Measurements from ENCODE around the gene RIPK1. TPM values are rescaled to one million over a fixed set of nuclear protein-coding genes. Genes with fewer than 3 reads are reported as not detected.
A peak's percentile ranks its signal among the peaks of the same experiment; 100 is the strongest.

Gene RIPK1
- polyA plus RNA-seq, 2 of the 4 experiments (the other 2 are of a cell fraction) = 10.6 to 14.3 TPM

DNA sequence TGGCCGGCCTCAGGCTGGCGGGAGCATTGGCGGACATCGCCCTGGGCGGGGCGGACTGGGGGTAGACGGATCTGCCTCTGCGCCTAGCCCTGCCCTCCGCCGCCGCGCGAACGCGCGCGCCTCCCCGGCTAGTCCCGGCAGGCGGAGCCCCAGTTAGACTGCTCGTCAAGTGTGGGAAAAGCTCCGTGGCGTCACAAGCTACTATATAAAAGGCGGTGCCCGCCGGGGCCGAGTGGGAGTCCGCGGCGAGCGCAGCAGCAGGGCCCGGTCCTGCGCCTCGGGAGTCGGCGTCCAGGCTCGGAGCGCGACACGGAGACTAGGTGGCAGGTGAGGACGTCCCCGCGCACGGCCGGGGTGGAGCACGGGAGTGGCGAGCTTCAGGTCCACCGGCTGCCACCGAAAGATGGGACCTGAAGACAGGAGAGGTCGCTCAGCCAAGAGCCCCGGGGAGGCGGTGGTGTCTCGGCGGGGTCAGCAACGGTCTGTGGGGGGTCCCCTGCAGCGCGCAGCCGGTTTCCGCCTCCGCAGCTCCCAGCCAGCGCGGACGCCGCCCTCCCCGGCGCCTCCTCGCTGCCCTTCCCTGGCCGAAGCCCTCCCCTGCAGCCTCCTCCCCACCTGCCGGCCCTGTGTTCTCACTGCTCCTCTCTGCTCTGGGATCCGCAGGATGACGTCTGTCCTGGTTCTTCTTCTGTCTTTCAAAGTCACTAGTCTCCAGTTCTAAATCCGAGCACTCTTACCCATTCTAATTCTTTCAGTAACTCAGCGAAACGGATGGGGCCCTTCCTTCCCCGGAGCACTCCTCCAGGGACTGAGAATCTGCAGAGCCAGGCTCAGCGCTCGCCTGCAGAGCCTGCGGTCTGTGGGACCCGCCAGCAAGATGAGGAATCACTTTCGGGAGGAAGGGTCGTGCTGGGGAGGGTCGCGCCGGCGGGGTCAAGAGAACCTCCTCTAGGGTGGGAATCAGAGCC is 4.3 kb upstream of the RIPK1 start:
- peak overlapping the region; percentile 82 to 89 for H3K27ac ChIP-seq
- 5% methylated on average over 29 of the region's 85 CpGs for WGBS (ENCODE audit: missing lambda C conversion rate)

DNA sequence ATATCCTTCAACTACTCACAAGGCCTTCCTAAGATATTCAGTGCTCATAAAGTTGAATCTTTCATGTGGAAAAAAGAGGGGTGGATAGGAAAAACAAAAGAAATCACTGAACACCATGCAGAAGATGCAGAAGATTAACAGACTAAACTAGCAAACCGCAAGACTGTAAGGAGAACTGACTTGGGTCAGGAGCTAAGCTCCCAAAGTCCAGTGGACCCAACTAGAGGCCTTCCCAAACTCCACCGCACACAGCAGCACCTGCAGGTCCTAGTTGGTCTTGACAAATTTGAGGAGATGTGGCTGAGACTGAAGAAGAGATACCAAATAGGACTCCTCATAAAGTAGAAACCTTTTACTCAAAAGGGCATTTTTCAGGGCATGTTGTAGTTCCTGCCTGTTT is 3.3 kb downstream of the RIPK1 start:
- DNase-seq (ENCODE audit: low read depth in 1 of 2, low spot score in 1 of 2) = no peak
- no peak overlapping the region for H3K4me2 ChIP-seq
- H3K9me3 ChIP-seq = no peaks in the 10 kb centered on the region
- ChIA-PET POLR2A (no interaction called here), CTCF (no interaction called here)
- H3K4me1 ChIP-seq = peaks cover 20% of the 10 kb centered on the region
- ATAC-seq = no peak
- 93% methylated on average over 2 of the region's 2 CpGs for WGBS (ENCODE audit: missing lambda C conversion rate)
- FAIRE-seq = no peak
- TF ChIP-seq RFX5 (IDR thresholded peaks at IDR 0.05) = no peak
- TF ChIP-seq BHLHE40 (IDR thresholded peaks at IDR 0.05; ENCODE audit: low read depth, low read length) = no peak
- no peak for TF ChIP-seq GATA3 (IDR thresholded peaks at IDR 0.05; ENCODE audit: borderline replicate concordance)
- no peak for TF ChIP-seq HOXA7 (CRISPR knock-in tag; IDR thresholded peaks at IDR 0.05)
- no peak for TF ChIP-seq EHMT2 (IDR thresholded peaks at IDR 0.05; ENCODE audit: low read depth)
- TF ChIP-seq SREBF2 (IDR thresholded peaks at IDR 0.05) = no peak
- TF ChIP-seq NPAS2 (CRISPR knock-in tag; IDR thresholded peaks at IDR 0.05; ENCODE audit: borderline replicate concordance) = no peak
- no peak overlapping the region for H3K4me3 ChIP-seq
- H3K27ac ChIP-seq = no peak overlapping the region

More for the DNA sequence above, 4.3 kb upstream of the RIPK1 start:
- H3K9me3 ChIP-seq = no peaks in the 10 kb centered on the region
- H3K4me2 ChIP-seq = peak overlapping the region; percentile 77
- ChIA-PET POLR2A (interaction anchor here (0.6 to 1.3 kb wide), 10 partner anchors 10 to 299 kb away, joined by 3 to 13 read pairs (median 4); partner anchors contain the start of genes NQO2, PSMG4 and WRNIP1), CTCF (interaction anchor here (0.6 to 0.9 kb wide), 2 partner anchors 62 to 74 kb away, joined by 3 read pairs; no protein-coding TSS in a partner anchor)
- no peak for TF ChIP-seq KDM5A (IDR thresholded peaks at IDR 0.05)
- 0 out of 3 replicates have a peak, but pooled peaks have one; percentile 49 for TF ChIP-seq BCL3 (IDR thresholded peaks at IDR 0.05)
- no peak for TF ChIP-seq HES2 (IDR thresholded peaks at IDR 0.05)
- peak; percentile 84 for TF ChIP-seq POLR2A (IDR thresholded peaks at IDR 0.05; ENCODE audit: low read length)
- TF ChIP-seq PHF8 (IDR thresholded peaks at IDR 0.05; ENCODE audit: borderline replicate concordance, low read depth) = peak; percentile 79
- no peak for TF ChIP-seq ZNF302 (CRISPR knock-in tag; IDR thresholded peaks at IDR 0.05)
- TF ChIP-seq JUN (IDR thresholded peaks at IDR 0.05) = peak in 1 of 2 experiments; percentile 27; a peak in 1 of 5 replicates
- no peak for TF ChIP-seq CHD4 (IDR thresholded peaks at IDR 0.05; ENCODE audit: borderline replicate concordance)
- TF ChIP-seq REST (IDR thresholded peaks at IDR 0.05) = no peak
- peaks cover 5% of the 10 kb centered on the region; the same call in 2 of the 3 replicates for H3K4me1 ChIP-seq
- H3K4me3 ChIP-seq = peak overlapping the region; percentile 70
- DNase-seq (ENCODE audit: low read depth in 1 of 2, low spot score in 1 of 2) (peak; percentile 70 to 87), FAIRE-seq (no peak), ATAC-seq (peak; percentile 86 to 95)

GRCh38 chr6:3072798-3073197 is 4.5 kb downstream of the RIPK1 start:
- DNase-seq (ENCODE audit: low read depth in 1 of 2, low spot score in 1 of 2) (no peak), FAIRE-seq (no peak), ATAC-seq (no peak)
- Histone ChIP-seq H3K9me3 (no peaks in the 10 kb centered on the region), H3K4me3 (no peak overlapping the region), H3K4me2 (no peak overlapping the region), H3K27ac (no peak overlapping the region), H3K4me1 (peaks cover 20% of the 10 kb centered on the region)
- WGBS (ENCODE audit: missing lambda C conversion rate) = 83% methylated on average over 7 of the region's 7 CpGs
- POLR2A ChIA-PET = no interaction called here
- CTCF ChIA-PET = interaction anchor here (0.6 to 1.0 kb wide), 2 partner anchors 16 to 38 kb away, joined by 3 read pairs; no protein-coding TSS in a partner anchor
- TF ChIP-seq FOSB (CRISPR knock-in tag; IDR thresholded peaks at IDR 0.05) = no peak
- TF ChIP-seq BHLHE40 (IDR thresholded peaks at IDR 0.05; ENCODE audit: low read depth, low read length) = no peak
- TF ChIP-seq, protein P1, sequence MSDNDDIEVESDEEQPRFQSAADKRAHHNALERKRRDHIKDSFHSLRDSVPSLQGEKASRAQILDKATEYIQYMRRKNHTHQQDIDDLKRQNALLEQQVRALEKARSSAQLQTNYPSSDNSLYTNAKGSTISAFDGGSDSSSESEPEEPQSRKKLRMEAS (IDR thresholded peaks at IDR 0.05) = no peak
- no peak for TF ChIP-seq KDM1A (IDR thresholded peaks at IDR 0.05; ENCODE audit: low read depth)
- TF ChIP-seq EP300 (IDR thresholded peaks at IDR 0.05) = no peak
- TF ChIP-seq, protein P2, sequence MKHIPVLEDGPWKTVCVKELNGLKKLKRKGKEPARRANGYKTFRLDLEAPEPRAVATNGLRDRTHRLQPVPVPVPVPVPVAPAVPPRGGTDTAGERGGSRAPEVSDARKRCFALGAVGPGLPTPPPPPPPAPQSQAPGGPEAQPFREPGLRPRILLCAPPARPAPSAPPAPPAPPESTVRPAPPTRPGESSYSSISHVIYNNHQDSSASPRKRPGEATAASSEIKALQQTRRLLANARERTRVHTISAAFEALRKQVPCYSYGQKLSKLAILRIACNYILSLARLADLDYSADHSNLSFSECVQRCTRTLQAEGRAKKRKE (CRISPR knock-in tag; IDR thresholded peaks at IDR 0.05; ENCODE audit: low read depth) = no peak
- no peak for TF ChIP-seq RFX5 (IDR thresholded peaks at IDR 0.05)
- TF ChIP-seq ESRRA (IDR thresholded peaks at IDR 0.05; ENCODE audit: borderline replicate concordance, low read length) = no peak
- TF ChIP-seq, protein P3, sequence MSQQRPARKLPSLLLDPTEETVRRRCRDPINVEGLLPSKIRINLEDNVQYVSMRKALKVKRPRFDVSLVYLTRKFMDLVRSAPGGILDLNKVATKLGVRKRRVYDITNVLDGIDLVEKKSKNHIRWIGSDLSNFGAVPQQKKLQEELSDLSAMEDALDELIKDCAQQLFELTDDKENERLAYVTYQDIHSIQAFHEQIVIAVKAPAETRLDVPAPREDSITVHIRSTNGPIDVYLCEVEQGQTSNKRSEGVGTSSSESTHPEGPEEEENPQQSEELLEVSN (IDR thresholded peaks at IDR 0.05; ENCODE audit: borderline replicate concordance, low read depth) = no peak
- no peak for TF ChIP-seq RCOR1 (IDR thresholded peaks at IDR 0.05; ENCODE audit: low read depth, low read length)
- no peak for TF ChIP-seq NFE2L2 (conservative IDR thresholded peaks at IDR 0.05; ENCODE audit: low read length)
- TF ChIP-seq HDAC2 (IDR thresholded peaks at IDR 0.05) = no peak
